Esophagus muscularis mucosa (tissue), 4 donors: ENCODE measurements around the gene SLIT1. TPM values are rescaled to one million over a fixed set of nuclear protein-coding genes. Genes with fewer than 3 reads are reported as not detected.

Experiments
- DNase-seq: peaks from one replicate; pipeline ENCODE4 v3.0.0-alpha.2; 2017; ENCODE audit errors: extremely low spot score
- H3K27ac ChIP-seq, 4 donors: fragments of 200-600 bp; sonication (generic); replicated peaks in 1 of 4; 1 replicate in 3 of 4; 2 replicates in 1 of 4; pipeline ENCODE4 v1.5.1; 2016 to 2019; ENCODE audit warnings: mild to moderate bottlenecking in 1 of 4
- H3K27me3 ChIP-seq, 4 donors: fragments of 200-600 bp; sonication (generic); one replicate each; pipeline versions ENCODE4 v1.5.1 to v1.6.0; 2016 to 2019
- H3K36me3 ChIP-seq, 4 donors: fragments of 200-600 bp; sonication (generic); one replicate each; pipeline ENCODE4 v1.5.1; 2016 to 2019
- H3K4me1 ChIP-seq, 4 donors: fragments of 200-600 bp; sonication (generic); one replicate each; pipeline ENCODE4 v1.5.1; 2016 to 2019
- H3K4me3 ChIP-seq, 4 donors: fragments of 200-600 bp; sonication (generic); 1 replicate in 2 of 4; 2 replicates in 2 of 4; pipeline ENCODE4 v1.5.1; 2016 to 2019; ENCODE audit warnings: mild to moderate bottlenecking in 4 of 4, moderate library complexity in 1 of 4
- H3K9me3 ChIP-seq, 4 donors: fragments of 200-600 bp; sonication (generic); 1 replicate in 3 of 4; 2 replicates in 1 of 4; pipeline ENCODE4 v1.5.1; 2016 to 2019
- EP300 ChIP-seq: sonication (generic); formaldehyde crosslinking; IDR thresholded peaks from one replicate; pipeline ENCODE4 v1.6.1; 2017; ENCODE audit warnings: antibody characterized with exemption
- POLR2A ChIP-seq: fragments of 450-650 bp; IDR thresholded peaks from one replicate; pipeline ENCODE4 v1.6.1; 2017; ENCODE audit warnings: antibody characterized with exemption, moderate library complexity, mild to moderate bottlenecking, low read depth
- POLR2AphosphoS5 ChIP-seq, 2 donors: sonication (generic); formaldehyde crosslinking; IDR thresholded peaks; one replicate each; pipeline ENCODE4 v1.6.1; 2017; ENCODE audit warnings: antibody characterized with exemption in 2 of 2
- WGBS: methylation state at CpG from one replicate; pipeline ENCODE4 v1.1.5; 2018; 5-methylcytosine and 5-hydroxymethylcytosine counted together
- intact Hi-C: fragments of 100-400 bp; cut with DNase I; formaldehyde crosslinking; loops from one replicate; pipeline ENCODE4 v1.15.1; 2023
- total RNA-seq, 4 donors: library from RNA; depleted of rRNA; stranded (reverse); fragments of >200 nt; gene quantifications; one replicate each; pipeline versions ENCODE4 v1.1.0 to v1.2.1, GENCODE V29; 2016
- TF ChIP-seq, protein P1 (sequence below), 3 experiments: fragments of 200-600 bp in 2 of 3; fragments of 450-650 bp in 1 of 3; sonication (generic) in 2 of 3; IDR thresholded peaks; one replicate each; pipeline ENCODE4 v1.5.1; 2017 to 2019; ENCODE audit warnings: antibody characterized with exemption in 3 of 3, mild to moderate bottlenecking in 2 of 3, moderate library complexity in 1 of 3

SLIT1 gene
- total RNA-seq, 4 donors from 2014 or later = 0.13 to 0.42 (median 0.31) TPM

- DNase-seq = no peak
- 92% methylated on average over 21 of the region's 23 CpGs for WGBS
- H3K9me3 ChIP-seq = peaks cover 0 to 3% (median 0%) of the 10 kb centered on the region in 4 donors
Measured at GRCh38 chr10:97048649-97049427, 136.9 kb downstream of the SLIT1 start.

GRCh38 chr10:97047788-97048187 is 138.0 kb downstream of the SLIT1 start:
- H3K4me3 ChIP-seq = no peak overlapping the region
- H3K27ac ChIP-seq = no peak overlapping the region
- no peak for DNase-seq
- no peaks in the 10 kb centered on the region for H3K27me3 ChIP-seq
- no peaks in the 10 kb centered on the region for H3K4me1 ChIP-seq
- no peak for TF ChIP-seq POLR2A
- no peak for TF ChIP-seq EP300
- TF ChIP-seq, protein P1, sequence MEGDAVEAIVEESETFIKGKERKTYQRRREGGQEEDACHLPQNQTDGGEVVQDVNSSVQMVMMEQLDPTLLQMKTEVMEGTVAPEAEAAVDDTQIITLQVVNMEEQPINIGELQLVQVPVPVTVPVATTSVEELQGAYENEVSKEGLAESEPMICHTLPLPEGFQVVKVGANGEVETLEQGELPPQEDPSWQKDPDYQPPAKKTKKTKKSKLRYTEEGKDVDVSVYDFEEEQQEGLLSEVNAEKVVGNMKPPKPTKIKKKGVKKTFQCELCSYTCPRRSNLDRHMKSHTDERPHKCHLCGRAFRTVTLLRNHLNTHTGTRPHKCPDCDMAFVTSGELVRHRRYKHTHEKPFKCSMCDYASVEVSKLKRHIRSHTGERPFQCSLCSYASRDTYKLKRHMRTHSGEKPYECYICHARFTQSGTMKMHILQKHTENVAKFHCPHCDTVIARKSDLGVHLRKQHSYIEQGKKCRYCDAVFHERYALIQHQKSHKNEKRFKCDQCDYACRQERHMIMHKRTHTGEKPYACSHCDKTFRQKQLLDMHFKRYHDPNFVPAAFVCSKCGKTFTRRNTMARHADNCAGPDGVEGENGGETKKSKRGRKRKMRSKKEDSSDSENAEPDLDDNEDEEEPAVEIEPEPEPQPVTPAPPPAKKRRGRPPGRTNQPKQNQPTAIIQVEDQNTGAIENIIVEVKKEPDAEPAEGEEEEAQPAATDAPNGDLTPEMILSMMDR (IDR thresholded peaks at IDR 0.05) = no peak
- TF ChIP-seq POLR2AphosphoS5 (IDR thresholded peaks at IDR 0.05) = no peak
- intact Hi-C loops = no loop called here
- H3K9me3 ChIP-seq = peaks cover 0 to 3% (median 0%) of the 10 kb centered on the region in 4 donors
- 96% methylated on average over 7 of the region's 9 CpGs for WGBS
- no peaks in the 10 kb centered on the region for H3K36me3 ChIP-seq

More at GRCh38 chr10:97048649-97049427, 136.9 kb downstream of the SLIT1 start:
- Histone ChIP-seq H3K36me3 (no peaks in the 10 kb centered on the region), H3K4me3 (no peak overlapping the region), H3K27ac (no peak overlapping the region), H3K4me1 (no peaks in the 10 kb centered on the region), H3K27me3 (no peaks in the 10 kb centered on the region)
- TF ChIP-seq POLR2AphosphoS5 (IDR thresholded peaks at IDR 0.05) (no peak), EP300 (no peak), POLR2A (no peak)
- TF ChIP-seq, protein P1 (IDR thresholded peaks at IDR 0.05) = no peak
- intact Hi-C loops = no loop called here

DNA sequence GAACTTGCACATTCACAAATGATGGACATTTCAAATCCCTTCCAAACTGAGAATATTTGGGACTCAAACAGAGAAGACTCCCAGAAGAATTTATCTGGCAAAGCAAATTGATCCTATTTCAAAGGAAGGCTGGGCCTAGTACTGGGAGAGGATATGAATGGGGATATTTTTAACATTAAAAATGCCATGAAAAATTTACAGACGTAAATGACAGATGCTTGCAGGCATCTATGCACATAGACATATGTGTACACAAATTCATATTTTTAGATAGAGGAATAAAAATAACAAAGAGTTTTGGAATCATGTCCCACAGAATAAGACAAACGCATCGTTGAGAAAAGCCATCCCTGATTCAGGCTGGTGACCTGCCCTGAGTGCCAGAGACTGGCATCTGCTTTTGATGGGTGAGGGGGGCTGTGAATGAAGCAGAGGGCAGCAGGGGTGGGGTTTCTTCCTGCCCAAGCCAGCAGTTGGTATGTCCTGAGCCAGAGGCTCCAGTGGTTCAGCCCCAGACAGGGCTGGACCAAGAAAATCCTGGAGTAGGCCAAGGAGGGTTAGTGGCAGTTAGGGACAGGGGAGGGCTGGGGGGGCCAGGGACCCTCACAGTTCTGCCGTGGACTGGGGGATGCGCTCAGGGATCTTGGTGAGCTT is 138.5 kb downstream of the SLIT1 start:
- Histone ChIP-seq H3K27me3 (no peaks in the 10 kb centered on the region), H3K27ac (no peak overlapping the region), H3K4me1 (no peaks in the 10 kb centered on the region), H3K4me3 (no peak overlapping the region), H3K36me3 (no peaks in the 10 kb centered on the region), H3K9me3 (peaks cover 0 to 3% (median 0%) of the 10 kb centered on the region in 4 donors)
- TF ChIP-seq, protein P1 (IDR thresholded peaks at IDR 0.05) = no peak
- TF ChIP-seq POLR2A = no peak
- no peak for TF ChIP-seq EP300
- TF ChIP-seq POLR2AphosphoS5 (IDR thresholded peaks at IDR 0.05) = no peak
- WGBS = 89% methylated on average over 4 of the region's 5 CpGs
- DNase-seq = no peak
- intact Hi-C loops = no loop called here

- Histone ChIP-seq H3K9me3 (peaks cover 0 to 3% (median 0%) of the 10 kb centered on the region in 4 donors), H3K4me3 (no peak overlapping the region), H3K4me1 (no peaks in the 10 kb centered on the region), H3K27ac (no peak overlapping the region), H3K27me3 (no peaks in the 10 kb centered on the region), H3K36me3 (no peaks in the 10 kb centered on the region)
- WGBS = 61% methylated on average over 10 of the region's 11 CpGs
- DNase-seq = no peak
- TF ChIP-seq POLR2AphosphoS5 (IDR thresholded peaks at IDR 0.05) (no peak), EP300 (no peak)
- intact Hi-C loops = no loop called here
Measured at GRCh38 chr10:97046456-97047082, 139.2 kb downstream of the SLIT1 start.

- Histone ChIP-seq H3K27ac (no peak overlapping the region), H3K4me3 (no peak overlapping the region), H3K9me3 (peaks cover 0 to 3% (median 0%) of the 10 kb centered on the region in 4 donors), H3K4me1 (no peaks in the 10 kb centered on the region), H3K27me3 (no peaks in the 10 kb centered on the region), H3K36me3 (no peaks in the 10 kb centered on the region)
- intact Hi-C loops = no loop called here
- TF ChIP-seq POLR2A = no peak
- TF ChIP-seq, protein P1 (IDR thresholded peaks at IDR 0.05) = no peak
- TF ChIP-seq POLR2AphosphoS5 (IDR thresholded peaks at IDR 0.05) = no peak
- TF ChIP-seq EP300 = no peak
- 94% methylated on average over 6 of the region's 14 CpGs for WGBS
- no peak for DNase-seq
Measured at GRCh38 chr10:97043563-97043855, 142.2 kb downstream of the SLIT1 start.
